ENCODE results near the gene DIP2C.
"Not testable (repeated sequence)": the region's sequence is repeated elsewhere in the genome, so short reads cannot be mapped to it uniquely, and the experiment has no call there.

The DIP2C gene, protein sequence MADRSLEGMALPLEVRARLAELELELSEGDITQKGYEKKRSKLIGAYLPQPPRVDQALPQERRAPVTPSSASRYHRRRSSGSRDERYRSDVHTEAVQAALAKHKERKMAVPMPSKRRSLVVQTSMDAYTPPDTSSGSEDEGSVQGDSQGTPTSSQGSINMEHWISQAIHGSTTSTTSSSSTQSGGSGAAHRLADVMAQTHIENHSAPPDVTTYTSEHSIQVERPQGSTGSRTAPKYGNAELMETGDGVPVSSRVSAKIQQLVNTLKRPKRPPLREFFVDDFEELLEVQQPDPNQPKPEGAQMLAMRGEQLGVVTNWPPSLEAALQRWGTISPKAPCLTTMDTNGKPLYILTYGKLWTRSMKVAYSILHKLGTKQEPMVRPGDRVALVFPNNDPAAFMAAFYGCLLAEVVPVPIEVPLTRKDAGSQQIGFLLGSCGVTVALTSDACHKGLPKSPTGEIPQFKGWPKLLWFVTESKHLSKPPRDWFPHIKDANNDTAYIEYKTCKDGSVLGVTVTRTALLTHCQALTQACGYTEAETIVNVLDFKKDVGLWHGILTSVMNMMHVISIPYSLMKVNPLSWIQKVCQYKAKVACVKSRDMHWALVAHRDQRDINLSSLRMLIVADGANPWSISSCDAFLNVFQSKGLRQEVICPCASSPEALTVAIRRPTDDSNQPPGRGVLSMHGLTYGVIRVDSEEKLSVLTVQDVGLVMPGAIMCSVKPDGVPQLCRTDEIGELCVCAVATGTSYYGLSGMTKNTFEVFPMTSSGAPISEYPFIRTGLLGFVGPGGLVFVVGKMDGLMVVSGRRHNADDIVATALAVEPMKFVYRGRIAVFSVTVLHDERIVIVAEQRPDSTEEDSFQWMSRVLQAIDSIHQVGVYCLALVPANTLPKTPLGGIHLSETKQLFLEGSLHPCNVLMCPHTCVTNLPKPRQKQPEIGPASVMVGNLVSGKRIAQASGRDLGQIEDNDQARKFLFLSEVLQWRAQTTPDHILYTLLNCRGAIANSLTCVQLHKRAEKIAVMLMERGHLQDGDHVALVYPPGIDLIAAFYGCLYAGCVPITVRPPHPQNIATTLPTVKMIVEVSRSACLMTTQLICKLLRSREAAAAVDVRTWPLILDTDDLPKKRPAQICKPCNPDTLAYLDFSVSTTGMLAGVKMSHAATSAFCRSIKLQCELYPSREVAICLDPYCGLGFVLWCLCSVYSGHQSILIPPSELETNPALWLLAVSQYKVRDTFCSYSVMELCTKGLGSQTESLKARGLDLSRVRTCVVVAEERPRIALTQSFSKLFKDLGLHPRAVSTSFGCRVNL (N-terminal part only)

DNA sequence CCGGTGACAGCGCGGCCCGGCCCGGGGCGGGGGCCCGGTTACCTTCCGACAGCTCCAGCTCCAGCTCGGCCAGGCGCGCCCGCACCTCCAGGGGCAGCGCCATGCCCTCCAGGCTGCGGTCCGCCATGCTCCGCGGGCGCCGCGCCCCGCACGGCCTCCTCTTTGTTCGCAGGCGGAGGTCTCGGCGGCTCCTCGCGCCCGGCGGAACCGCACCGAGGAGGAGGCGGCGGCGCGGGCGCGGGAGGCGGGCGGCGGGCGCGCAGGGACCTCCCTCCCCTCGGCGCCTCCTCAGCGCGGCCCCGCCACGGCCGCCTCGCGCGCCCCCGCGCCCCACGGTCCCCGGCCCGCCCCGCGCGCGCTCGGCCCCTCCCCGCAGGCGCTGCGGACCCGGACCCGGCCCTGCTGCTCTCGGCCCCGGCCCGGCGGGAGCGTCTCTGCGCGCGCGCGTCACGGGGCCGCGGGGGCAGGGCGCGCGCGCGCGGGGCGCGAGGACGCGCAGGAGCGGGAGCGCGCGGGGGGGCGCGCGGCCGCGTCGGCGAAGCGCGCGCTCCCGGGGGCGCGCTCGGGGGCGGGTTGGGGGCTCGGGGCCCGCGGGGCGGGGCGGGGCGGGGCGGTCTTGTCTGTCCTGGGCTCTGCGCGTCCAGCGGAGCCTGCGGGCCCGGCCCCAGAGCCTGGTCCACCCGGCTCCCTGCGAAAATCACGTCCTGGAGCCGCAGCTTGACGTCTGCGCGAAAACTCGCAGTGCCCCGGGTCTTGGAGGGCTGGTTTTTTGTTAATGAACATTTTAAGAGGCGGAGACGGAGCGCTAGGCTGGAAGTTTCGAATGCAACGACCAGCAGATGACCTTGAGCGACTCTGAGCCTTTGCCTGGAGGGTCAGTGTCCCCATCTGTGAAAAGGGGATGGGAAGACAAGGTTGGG is at the start of gene DIP2C:
TSS of gene DIP2C (minus strand) at position 217 of the 920 bp plus-strand sequence. CDS start at position 127, 90 bp downstream.
- DNase-seq (ENCODE audit: low read depth), result no peak

DNA sequence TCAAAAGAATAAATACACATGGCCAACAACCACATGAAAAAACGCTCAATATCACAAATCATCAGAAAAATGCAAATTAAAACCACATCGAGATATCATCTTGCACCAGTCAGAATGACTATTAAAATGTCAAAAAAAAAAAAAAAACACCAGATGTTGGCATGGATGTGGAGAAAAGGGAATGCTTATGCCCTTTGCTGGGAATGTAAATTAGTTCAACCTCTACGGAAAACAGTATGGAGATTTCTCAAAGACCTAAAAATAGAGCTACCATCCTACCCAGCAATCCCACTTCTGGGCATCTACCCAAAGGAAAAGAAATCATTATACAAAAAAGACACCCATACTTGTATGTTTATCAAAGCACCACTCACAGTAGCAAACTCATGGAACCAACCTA is 45.0 kb upstream of the DIP2C start:
- DNase-seq (ENCODE audit: low read depth), result no peak

DNA sequence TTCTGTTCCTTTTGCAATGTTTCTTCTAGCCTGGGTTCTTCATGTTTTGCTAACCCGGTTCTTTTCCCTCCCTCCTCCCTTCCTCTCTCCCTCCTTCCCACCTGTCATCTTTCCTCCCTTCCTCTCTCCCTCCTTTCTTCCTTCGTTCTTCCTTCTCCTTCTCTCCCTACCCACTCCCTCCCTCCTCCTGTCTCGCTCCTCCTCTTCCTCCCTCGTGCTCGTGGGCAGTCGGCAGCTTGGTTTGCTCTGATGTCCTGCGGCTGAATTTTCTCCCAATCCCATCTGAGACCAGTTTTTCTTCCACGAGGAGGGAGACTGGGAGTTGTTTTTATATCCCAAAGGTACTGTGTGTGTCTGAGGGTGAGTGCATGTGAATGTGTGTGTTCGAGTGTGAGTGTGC is 43.6 kb upstream of the DIP2C start:
- no peak for DNase-seq (ENCODE audit: low read depth)

DNA sequence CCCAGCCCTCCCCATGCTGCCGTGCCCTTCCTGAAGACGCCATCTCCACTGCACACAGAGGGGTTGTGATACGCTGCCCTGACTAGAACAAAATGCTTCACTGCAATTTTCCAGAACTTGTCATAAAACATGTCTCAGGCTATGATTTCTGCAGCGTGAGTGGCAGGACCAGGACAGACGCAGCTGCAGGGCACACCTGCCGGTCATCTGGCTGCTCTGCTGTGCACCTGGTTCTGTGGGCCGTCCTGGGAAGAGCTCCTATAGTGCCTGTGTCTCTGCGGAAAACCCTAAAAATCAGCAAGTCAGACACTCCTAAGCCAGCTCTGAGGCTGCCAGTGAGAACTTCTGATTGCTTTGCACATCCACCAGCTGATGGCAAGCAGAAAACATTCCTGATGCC is 39.7 kb upstream of the DIP2C start:
- DNase-seq (ENCODE audit: low read depth), result no peak

DNA sequence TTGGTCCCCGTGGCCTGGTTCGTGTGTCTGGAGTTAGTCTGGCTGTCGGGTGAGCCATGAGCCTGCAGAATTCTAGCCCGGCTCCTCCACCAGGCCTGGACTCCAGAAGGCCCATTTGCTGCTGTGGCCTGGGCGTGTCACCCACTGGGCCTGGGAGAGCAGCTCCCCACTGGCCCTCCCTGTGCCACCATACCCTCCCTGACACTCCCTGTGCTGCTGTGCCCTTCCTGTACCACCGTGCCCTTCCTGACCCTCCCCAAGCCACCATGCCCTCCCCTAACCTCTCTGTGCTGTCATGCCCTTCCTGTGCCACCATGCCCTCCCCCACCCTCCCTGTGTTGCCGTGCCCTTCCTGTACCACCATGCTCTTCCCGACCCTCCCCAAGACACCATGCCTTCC is 39.1 kb upstream of the DIP2C start:
- no peak for DNase-seq (ENCODE audit: low read depth)

DNA sequence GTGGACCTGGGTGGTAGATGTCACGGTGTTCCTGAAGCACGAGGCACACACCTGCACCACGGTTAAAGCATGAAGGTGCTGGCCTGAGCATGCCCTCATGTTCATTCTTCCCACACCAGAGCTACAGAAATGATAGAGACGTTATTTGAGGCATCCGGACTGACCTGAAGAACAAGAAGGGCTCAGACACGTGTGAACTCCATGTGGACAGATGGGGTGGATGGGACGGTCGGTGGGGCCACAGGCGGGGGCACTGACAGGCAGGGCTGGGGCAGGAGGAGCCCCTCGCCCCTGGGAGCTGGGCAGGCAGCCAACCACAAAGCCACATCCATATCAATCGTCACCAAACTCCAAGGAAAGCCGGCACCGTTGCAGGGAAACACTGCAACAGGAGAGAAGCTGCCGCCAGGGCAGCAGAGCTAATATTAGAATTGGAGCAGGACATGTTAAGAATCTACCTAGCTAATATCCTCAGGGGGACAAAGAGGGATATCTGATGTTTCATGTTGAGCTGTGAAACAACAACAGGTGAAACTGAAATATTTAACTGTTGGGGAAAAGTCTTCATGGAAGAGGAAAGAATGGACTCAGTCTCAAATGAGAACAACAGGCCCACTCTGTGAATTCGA is 37.8 kb upstream of the DIP2C start:
- DNase-seq (ENCODE audit: low read depth), result no peak

DNA sequence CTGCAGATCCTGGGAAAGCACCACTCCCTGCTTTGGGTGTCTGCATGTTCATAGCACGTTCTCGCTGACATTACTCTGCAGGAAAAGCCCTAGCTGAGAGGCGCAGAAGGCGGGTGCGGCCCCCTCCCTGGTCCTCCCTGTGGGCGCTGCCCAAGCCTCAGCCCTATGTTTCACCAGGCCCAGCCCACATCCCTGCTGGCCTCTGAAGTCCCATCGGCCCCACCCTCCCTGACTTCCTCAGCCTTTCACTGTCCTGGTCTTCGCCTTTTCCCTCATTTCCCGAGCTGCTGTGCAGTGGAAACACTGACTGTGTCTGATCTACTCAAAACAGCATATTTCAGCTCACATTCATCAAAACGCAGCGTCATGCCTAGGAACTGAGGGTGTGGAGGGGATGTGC is 36.3 kb upstream of the DIP2C start:
- no peak for DNase-seq (ENCODE audit: low read depth)

DNA sequence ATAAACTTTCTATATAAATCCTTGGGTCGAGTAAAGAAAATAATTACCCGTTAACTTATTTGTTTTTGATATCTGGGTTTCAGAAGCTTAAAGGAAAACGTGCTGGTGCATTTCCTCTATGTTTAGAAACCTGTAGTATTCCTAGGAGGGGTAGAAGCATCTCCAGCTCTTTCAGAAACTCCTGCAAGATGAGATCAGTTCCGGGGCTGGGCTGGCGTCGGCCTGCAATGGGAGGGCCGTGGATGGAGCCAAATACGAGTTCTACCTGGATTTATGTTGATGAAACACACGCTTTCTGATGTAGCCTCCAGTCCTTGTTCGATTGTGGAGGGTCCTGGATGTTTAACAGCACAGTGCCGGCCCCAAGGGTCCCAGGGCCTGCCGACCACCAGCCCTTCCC is 35.8 kb upstream of the DIP2C start:
- no peak for DNase-seq (ENCODE audit: low read depth)

DNA sequence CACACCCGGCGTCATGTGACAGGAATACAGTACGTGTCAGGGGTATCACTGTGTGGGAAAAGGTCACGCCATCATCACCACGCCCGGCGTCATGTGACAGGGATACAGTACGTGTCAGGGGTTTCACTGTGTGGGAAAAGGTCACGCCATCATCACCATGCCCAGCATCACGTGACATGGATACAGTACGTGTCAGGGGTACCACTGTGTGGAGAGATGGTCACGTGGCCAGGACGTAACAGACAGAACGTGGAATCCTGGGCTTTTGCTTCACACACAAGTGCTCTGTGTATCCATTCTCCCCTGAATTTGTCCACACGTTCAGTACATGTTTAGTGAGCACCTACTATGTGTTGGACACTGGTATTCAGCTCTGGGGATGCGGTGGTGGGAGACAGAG is 34.5 kb upstream of the DIP2C start:
- no peak for DNase-seq (ENCODE audit: low read depth)

DNA sequence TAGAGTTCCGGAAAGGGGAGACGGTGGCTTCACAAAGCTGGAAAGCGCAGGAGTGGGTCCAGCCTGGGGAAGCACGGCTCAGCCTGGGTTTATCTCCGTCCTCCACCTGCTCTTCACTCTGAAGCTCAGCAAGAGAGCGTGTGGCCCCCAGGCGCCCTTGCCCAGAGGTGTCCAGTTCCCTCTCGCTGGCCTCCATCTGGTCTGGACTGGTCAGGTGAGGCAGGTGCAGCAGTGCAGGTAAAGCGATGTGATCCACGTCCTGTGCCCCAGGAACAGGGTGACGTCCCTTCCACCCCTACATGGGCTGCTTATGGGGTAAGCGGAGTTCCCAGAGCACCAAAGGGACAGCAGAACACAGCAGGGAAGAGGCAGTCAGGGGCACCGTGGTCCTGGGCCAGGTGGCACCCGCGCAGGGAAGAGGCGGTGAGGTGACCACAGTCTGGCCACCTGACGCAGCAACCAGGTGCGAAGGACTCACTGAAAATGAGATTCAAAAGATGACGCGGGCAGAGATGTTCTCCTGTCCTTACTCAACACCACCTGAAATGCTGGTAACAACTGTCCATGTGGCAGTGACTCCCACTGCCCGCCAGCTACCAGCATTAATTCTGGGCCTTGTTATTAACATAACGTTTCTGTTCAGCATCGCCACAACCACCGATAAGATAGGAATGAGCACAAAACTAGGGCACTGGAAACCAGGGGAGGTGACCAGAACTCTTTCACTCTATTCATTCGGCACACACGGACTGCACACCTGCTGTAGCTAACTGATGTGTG is 33.0 kb upstream of the DIP2C start:
- DNase-seq (ENCODE audit: low read depth), result no peak

DNA sequence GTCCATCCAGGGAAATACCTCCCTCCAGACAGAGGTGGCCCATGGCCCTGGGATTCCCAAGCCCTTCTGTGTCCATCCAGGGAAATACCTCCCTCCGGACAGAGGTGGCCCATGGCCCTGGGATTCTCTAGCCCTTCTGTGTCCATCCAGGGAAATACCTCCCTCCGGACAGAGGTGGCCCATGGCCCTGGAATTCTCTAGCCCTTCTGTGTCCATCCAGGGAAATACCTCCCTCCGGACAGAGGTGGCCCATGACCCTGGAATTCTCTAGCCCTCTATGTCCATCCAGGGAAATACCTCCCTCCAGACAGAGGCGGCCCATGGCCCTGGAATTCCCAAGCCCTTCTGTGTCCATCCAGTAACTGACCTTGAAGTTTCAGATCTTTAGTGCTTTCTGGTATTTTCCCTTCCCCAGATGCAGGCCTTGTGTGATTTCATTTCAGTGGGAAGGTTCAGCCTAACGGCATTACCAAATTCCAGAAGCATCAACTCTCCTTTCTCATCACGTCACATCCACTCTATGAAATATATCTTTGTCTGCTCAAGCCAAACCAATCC is 28.8 kb upstream of the DIP2C start:
- no peak for DNase-seq (ENCODE audit: low read depth)

DNA sequence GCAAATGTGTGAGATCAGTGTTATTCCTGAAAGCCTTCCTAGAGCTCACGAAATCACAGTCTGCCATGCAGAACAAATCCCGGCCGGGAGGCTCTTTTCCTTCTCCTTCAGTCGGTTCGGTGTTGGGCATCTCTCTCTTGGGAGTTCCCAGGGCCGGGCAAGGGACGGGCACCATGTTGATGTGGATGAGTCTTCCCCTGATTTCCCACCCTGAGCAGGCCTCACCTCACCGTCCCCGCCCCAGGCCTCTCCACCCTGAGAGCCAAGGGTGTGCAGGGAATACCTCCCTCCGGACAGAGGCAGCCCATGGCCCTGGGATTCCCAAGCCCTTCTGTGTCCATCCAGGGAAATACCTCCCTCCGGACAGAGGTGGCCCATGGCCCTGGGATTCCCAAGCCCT is 28.0 kb upstream of the DIP2C start:
- DNase-seq (ENCODE audit: low read depth), result no peak

DNA sequence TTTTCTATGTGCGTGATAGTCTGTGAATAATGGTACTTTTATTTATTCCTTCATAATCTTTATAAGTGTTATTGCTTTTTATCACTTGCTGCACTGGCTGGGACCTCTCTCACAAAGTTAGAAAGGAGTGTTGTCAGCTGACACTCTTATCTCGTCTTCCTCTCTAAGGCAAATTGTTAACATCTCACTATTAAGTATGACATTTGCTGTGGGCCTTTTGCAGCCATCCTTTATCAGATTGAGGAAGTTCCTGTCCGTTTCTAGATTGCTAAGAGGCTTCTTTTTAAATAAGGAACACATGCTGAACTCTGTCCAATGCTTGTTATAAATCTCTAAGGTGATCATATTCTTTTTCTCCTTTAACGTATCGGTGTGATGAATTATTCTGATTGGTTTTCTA is 27.4 kb upstream of the DIP2C start:
- DNase-seq (ENCODE audit: low read depth), result no peak

DNA sequence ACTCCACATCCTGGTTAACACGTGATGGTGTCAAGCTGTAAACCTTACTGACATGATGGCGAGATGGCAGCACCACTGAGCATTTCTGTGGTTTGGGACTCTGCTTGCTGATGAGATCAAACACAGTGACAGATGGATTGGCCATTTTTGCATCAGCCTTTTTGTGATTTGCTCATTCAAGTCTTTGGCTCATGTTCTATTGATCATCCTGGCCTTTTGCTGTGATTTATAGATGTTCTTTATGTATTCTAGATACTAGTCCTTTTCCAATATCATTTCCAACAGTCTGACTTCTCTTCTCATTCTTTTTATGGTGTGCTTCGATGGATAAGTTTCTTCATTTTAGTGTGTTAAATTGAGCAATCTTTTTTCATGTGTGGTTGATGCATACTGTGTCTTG is 24.7 kb upstream of the DIP2C start:
- no peak for DNase-seq (ENCODE audit: low read depth)

DNA sequence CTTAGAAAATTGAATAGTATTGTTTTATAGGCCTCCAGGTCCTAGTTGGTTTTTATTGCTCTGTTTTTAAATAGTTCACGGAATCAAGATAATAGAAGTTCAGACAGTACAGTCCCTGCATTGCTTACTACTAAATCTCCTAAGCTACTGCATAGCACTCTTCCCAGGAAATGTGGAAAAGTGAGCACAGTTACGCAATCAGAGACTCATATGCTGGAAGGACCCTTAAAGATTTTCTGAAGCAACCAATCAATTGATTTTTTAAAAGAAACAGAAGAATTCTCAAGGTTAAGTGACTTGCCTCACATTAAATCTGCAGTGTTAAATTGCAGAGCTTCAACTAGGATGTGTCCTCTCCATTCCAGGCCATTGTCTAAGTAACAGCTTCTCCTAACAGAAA is 23.1 kb upstream of the DIP2C start:
- DNase-seq (ENCODE audit: low read depth), result no peak

DNA sequence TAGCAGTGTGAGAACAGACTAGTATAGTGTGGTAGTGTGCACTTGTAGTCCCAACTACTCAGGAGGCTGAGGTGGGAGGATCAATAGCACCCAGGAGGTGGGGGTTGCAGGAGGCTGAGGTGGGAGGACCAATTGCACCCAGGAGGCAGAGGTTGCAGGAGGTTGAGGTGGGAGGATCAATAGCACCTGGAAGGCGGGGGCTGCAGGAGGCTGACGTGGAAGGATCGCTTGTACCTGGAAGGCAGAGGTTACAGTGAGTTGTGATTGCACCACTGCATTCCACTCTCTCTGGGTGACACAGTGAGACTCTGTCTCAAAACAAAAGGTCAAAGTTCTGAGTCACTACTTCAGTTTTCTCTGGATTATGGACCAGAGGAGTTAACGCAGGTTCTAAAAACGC is 22.6 kb upstream of the DIP2C start:
- no peak for DNase-seq (ENCODE audit: low read depth)

DNA sequence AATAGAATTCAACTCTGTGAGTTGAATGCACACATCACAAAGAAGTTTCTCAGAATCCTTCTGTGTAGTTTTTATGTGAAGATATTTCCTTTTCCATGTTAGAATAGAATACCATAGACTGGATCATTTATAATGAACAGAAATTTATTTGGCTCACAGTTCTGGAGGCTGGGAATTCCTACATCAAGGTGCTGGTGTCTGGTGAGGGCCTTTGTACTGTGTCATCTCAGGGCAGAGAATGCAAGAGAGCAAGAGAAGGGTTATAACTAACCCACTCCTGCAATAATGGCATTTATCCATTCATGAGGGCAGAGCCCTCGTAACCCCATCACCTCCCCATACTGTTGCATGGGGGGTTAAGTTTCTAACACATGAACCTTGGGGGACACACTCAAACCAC is 18.4 kb upstream of the DIP2C start:
- no peak for DNase-seq (ENCODE audit: low read depth)

DNA sequence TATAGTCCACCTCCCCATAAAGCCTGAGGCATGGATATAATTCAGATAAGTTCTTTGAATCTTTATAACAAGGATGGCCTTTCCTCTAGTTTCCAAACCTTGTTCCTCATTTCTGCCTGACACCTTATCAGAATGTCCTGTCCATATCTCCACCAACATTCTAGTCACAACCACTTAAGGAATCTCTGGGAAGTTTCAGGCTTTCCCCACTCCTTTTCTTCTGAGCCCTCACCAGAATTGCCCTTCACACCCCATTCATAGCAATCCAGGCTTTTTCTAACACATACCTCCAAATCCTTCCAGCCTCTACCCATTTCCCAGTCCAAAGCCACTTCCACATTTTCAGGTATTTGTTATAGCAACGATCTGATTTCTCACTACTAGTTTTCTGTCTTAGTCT is 18.0 kb upstream of the DIP2C start:
- DNase-seq (ENCODE audit: low read depth), result no peak

DNA sequence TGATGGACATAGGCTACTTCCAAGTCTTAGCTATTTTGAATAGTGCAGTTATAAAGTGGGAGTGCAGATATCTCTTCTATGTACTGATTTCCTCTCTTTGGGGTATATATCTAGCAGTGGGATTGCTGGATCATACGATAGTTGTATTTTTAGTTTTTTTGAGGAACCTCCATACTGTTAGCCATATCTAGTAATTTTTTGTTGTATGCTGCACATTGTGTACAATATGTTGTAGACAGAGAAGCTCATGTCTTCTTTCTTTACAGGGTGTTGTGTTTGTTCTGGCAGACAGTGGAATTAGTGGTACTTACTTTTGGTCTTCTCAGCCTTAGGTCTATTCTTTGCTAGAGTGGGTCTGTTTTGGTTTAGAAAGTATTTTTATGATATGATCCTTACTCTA is 13.7 kb upstream of the DIP2C start:
- DNase-seq (ENCODE audit: low read depth), result no peak

DNA sequence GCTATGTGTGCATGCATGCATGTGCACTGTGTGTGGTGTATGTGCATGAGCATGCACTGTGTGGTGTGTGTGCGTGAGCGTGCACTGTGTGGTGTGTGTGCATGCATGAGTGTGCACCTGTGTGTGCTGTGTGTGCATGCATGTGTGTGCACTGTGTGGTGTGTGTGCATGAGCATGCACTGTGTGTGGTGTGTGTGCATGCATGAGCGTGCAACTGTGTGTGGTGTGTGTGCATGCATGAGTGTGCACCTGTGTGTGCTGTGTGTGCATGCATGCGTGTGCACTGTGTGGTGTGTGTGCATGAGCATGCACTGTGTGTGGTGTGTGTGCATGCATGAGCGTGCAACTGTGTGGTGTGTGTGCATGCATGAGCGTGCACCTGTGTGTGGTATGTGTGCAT is 10.7 kb upstream of the DIP2C start:
- DNase-seq (ENCODE audit: low read depth), result not testable (repeated sequence)

Measured in activated gamma-delta T cell treated with anti-CD3 and anti-CD28 coated beads, Interleukin-2, amount 50 U/mL, for 16 hours (primary cell).